ENCODE results near the gene CSF3.

The CSF3 gene

GRCh38 chr17:40041196-40041595 lies 26.0 kb downstream of the CSF3 start:
- Histone ChIP-seq H3K9ac (ENCODE audit: low read length) (no peak overlapping the region), H3K27ac (ENCODE audit: low read depth, low read length, poor library complexity, severe bottlenecking) (no peak overlapping the region), H4K20me1 (ENCODE audit: insufficient read depth, low read length) (no peaks in the 10 kb centered on the region), H3K4me3 (ENCODE audit: low read depth, low read length, poor library complexity, severe bottlenecking) (no peak overlapping the region), H3K4me1 (ENCODE audit: insufficient read depth, low read length, severe bottlenecking) (no peaks in the 10 kb centered on the region), H3K9me3 (ENCODE audit: low read length) (no peaks in the 10 kb centered on the region), H3K79me2 (ENCODE audit: insufficient read depth, low read length) (no peaks in the 10 kb centered on the region), H3K9me2 (ENCODE audit: low read depth, low read length) (no peaks in the 10 kb centered on the region), H3F3A (ENCODE audit: insufficient read depth, low read length) (no peaks in the 10 kb centered on the region), H3K27me3 (ENCODE audit: insufficient read depth, low read length) (no peaks in the 10 kb centered on the region), H3K4me2 (ENCODE audit: low read length) (no peak overlapping the region), H3K36me3 (ENCODE audit: insufficient read depth, low read length) (peaks cover 8% of the 10 kb centered on the region; the same call in 1 of the 2 replicates), H2AFZ (ENCODE audit: low read length) (no peak overlapping the region)
- TF ChIP-seq CTCF (IDR thresholded peaks at IDR 0.05; ENCODE audit: low read length) (no peak), EZH2 (IDR thresholded peaks at IDR 0.05; ENCODE audit: borderline replicate concordance, low read length) (no peak)

GRCh38 chr17:40056379-40057015 lies 41.3 kb downstream of the CSF3 start:
- peaks cover 14% of the 10 kb centered on the region for H3K4me1 ChIP-seq (ENCODE audit: insufficient read depth, low read length, severe bottlenecking)
- no peaks in the 10 kb centered on the region for H3K79me2 ChIP-seq (ENCODE audit: insufficient read depth, low read length)
- H3K4me2 ChIP-seq (ENCODE audit: low read length) = no peak overlapping the region
- no peak overlapping the region for H3K27ac ChIP-seq (ENCODE audit: low read depth, low read length, poor library complexity, severe bottlenecking)
- H3K9ac ChIP-seq (ENCODE audit: low read length) = no peak overlapping the region
- H3F3A ChIP-seq (ENCODE audit: insufficient read depth, low read length) = no peaks in the 10 kb centered on the region
- no peaks in the 10 kb centered on the region for H3K9me3 ChIP-seq (ENCODE audit: low read length)
- H3K4me3 ChIP-seq (ENCODE audit: low read depth, low read length, poor library complexity, severe bottlenecking) = no peak overlapping the region
- peaks cover 3% of the 10 kb centered on the region; the same call in 1 of the 2 replicates for H3K27me3 ChIP-seq (ENCODE audit: insufficient read depth, low read length)
- TF ChIP-seq CTCF (IDR thresholded peaks at IDR 0.05; ENCODE audit: low read length) = no peak
- no peak for TF ChIP-seq EZH2 (IDR thresholded peaks at IDR 0.05; ENCODE audit: borderline replicate concordance, low read length)
- no peak overlapping the region for H2AFZ ChIP-seq (ENCODE audit: low read length)
- no peaks in the 10 kb centered on the region for H3K9me2 ChIP-seq (ENCODE audit: low read depth, low read length)
- peaks cover 6% of the 10 kb centered on the region; the same call in 1 of the 2 replicates for H3K36me3 ChIP-seq (ENCODE audit: insufficient read depth, low read length)
- H4K20me1 ChIP-seq (ENCODE audit: insufficient read depth, low read length) = no peaks in the 10 kb centered on the region

- Histone ChIP-seq H3K79me2 (ENCODE audit: insufficient read depth, low read length) (no peaks in the 10 kb centered on the region), H3K9me2 (ENCODE audit: low read depth, low read length) (no peaks in the 10 kb centered on the region), H3K9ac (ENCODE audit: low read length) (no peak overlapping the region), H2AFZ (ENCODE audit: low read length) (no peak overlapping the region), H3K4me2 (ENCODE audit: low read length) (no peak overlapping the region), H4K20me1 (ENCODE audit: insufficient read depth, low read length) (no peaks in the 10 kb centered on the region), H3K36me3 (ENCODE audit: insufficient read depth, low read length) (no peaks in the 10 kb centered on the region), H3K4me3 (ENCODE audit: low read depth, low read length, poor library complexity, severe bottlenecking) (no peak overlapping the region), H3K4me1 (ENCODE audit: insufficient read depth, low read length, severe bottlenecking) (peaks cover 22% of the 10 kb centered on the region), H3K27ac (ENCODE audit: low read depth, low read length, poor library complexity, severe bottlenecking) (no peak overlapping the region), H3K27me3 (ENCODE audit: insufficient read depth, low read length) (peaks cover 9% of the 10 kb centered on the region), H3K9me3 (ENCODE audit: low read length) (no peaks in the 10 kb centered on the region), H3F3A (ENCODE audit: insufficient read depth, low read length) (no peaks in the 10 kb centered on the region)
- TF ChIP-seq EZH2 (IDR thresholded peaks at IDR 0.05; ENCODE audit: borderline replicate concordance, low read length) (no peak), CTCF (IDR thresholded peaks at IDR 0.05; ENCODE audit: low read length) (no peak)
Observed at GRCh38 chr17:40058186-40058784, 43.0 kb downstream of the CSF3 start.

Data from OCI-LY1 (cell line).